ENCODE results near the gene KMO.

KMO gene

DNA sequence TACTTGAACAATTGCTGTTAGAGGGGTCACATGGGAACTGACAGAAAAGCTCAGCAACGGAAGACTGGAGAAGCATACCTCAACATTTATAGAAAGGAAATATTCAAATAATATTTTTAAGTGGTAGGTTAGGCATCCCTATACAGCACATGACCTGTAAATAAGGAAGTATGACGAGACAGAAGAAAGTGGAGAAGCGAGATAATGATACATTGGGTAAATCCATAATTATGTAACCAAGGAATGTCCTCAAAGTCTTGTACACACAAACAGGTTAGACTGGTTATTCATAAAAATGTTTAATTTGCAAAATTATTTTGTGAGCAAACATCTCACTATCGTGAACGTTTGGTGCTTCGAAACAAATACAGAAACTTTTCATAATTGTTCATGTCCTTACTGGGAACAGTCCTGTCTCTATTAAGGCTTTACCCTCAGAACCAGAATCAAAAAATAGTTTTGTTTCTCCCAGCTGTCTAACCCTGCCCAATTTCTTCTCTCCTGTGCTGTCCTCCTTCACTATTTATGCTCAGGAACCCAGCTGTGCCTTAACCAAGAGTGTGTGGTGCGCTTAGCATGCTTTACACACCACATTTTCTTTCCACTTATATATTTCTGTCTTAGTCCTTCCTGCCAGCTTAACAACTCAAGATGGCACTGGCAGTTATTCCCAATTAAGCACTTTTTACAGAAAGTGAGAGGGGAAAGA lies 10.2 kb downstream of the KMO start:
- DNase-seq (ENCODE audit: low read depth) = no peak

DNA sequence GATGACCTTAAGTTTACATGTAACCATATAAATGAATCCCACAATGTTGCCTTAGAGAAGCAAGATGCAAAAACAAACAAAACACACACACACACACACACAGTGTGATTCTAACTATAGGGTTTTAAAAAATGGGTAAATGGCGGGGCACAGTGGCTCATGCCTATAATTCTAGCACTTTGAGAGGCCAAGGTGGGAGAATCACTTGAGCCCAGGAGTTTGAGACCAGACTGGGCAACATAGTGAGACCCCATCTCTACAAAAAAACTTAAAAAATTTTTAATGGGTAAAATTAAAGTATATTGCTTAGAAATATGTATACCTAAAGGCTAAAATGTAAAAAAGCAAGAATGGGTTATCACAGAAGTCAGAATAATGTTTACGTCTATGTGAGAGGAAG lies 15.8 kb downstream of the KMO start:
- no peak for DNase-seq (ENCODE audit: low read depth)

DNA sequence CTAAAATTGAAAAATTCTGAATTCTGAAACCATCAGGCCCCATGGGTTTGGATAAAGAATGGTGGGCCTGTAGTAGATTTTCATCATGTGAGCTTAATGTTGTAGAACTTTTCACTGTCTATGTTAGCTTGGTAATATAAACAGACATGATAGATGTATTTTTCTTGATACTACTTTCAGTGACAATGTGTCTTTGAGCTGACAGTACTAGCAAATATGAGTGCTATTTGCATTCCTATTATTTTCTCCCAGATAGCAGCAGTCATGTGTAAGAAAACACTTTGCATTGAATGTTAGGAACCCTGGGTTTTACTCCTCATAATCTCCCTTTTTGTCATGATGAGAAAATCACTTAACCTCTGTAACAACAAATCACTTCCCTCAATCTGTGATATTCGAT lies 18.1 kb downstream of the KMO start:
- no peak for DNase-seq (ENCODE audit: low read depth)

DNA sequence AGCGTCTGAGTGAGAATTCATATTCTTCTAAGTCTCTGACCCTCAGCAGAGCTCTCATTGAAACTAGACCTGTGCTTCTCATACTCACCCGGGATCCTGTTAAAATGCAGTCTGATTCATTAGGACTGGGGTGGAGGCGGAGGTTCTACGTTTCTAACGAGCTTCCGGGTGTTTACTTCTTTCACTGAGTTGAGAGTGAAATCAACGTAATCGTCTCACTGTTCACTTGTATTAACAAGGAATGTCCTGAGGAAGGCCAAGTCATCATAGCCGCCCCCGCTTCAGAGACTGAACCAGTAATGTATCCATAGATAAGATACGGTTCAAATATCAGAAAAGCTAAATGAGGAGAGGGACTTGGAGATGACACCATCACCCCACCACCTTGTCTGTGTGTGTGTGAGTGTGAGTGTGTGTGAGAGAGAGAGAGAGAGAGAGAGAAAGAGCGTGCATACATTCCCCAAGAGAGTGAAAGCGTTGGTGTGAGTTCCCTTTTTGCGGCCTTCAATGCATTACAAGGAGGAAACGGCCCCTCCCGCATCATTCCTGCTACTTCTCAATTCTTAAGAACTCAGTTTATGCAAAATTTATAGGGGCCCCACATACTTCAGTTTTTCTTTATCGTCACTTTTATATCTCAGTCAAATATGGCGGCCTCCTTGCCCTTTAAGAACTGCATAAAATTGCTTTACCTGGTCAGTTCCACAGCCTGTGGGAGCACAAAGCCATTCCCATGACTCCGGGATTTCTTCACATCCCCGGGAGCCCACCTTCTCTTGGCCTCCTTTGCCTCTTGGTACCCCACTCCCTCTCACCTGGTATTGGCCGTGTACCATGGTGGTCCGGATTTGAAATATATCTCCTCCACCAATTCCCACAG lies 19.8 kb downstream of the KMO start:
- no peak for DNase-seq (ENCODE audit: low read depth)

DNA sequence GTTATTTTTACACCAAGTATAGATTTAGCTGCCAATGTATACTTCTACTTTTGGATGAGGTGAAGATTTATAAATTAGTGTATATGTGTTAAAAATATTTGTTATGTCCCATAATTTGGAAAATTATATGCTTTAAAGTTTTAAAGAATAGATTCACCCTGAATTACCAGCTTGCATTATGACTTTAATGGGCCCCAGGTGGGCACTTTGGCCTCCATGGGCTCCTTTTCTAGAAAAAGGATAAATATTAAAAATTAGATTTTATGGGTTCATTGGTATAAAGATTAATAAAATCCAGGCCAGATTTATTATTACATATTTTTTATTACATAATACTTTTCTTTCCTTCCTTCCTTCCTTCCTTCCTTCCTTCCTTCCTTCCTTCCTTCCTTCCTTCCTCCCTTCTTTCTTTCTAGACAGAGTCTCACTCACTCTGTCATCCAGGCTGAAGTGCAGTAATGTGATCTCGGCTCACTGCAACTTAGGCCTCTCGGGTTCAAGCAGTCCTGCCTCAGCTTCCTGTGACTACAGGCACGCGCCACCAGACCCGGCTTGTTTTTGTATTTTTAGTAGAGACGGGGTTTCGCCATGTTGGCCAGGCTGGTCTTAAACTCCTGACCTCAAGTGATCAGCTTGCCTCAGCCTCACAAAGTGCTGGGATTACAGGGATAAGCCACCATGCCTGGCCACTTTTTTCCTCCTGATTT lies 21.9 kb downstream of the KMO start:
- DNase-seq (ENCODE audit: low read depth) = no peak

DNA sequence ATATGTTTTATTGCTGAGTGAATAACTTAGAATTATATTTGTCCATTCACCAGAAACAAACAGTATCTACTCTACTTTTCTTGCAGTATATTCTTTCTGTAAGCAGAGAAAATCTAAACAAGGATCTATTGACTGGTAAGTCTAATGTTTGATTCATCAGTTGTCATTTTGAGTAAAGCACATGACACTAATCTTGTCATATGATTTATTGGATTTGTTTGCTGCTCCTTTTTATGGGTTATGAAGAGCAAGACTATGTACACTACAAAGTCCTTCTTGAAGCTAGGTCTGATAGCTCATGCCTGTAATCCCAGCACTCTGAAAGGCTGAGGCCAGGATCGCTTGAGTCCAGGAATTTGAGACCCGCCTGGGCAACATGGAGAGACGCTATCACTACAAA lies 23.3 kb downstream of the KMO start:
- no peak for DNase-seq (ENCODE audit: low read depth)

DNA sequence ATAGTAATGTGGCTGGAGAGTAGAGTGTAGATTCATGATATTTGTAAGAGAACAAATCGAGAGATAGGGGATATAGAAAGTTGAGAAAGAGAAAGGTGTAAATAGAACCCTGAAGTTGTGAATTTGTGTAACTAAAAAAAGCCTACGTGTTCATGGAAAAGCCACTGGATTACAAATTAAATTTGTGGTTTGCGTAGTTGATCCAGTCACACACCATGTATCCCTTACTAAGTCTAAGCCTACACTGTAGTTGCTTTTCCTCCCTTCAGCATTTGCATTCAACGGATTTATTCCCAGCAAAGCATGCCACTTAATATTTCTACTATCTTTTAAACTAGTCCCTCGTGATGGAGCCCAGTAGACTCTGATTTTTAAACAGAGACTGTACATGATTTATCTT lies 24.9 kb downstream of the KMO start:
- DNase-seq (ENCODE audit: low read depth) = no peak

DNA sequence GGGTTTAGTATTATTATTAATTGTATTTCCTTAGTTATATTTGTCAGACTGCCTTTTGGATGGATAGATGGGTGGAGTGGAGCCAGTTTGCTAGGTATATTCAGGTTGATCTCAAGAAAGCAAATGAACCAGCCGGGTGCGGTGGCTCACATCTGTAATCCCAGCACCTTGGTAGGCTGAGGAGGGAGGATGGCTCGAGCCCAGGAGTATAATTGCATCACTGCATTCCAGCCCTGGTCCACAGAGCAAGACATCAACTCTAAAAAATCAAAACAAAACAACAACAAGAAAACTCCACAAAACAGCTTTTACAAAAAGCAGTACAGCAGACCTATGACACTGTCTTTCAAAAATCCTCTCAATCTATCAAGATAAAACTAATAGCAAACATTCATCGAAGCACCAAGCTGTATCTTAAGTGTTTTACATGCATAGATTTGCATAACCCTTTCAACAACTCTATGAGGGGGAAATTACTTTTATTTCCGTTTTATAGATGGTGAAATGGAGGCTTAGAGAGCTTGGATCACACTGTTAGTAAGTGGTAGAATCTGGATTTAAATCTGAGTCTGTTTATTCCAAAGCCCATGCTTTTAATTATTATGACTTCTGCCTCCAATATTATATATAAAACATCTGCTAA lies 25.5 kb downstream of the KMO start:
- DNase-seq (ENCODE audit: low read depth) = no peak

DNA sequence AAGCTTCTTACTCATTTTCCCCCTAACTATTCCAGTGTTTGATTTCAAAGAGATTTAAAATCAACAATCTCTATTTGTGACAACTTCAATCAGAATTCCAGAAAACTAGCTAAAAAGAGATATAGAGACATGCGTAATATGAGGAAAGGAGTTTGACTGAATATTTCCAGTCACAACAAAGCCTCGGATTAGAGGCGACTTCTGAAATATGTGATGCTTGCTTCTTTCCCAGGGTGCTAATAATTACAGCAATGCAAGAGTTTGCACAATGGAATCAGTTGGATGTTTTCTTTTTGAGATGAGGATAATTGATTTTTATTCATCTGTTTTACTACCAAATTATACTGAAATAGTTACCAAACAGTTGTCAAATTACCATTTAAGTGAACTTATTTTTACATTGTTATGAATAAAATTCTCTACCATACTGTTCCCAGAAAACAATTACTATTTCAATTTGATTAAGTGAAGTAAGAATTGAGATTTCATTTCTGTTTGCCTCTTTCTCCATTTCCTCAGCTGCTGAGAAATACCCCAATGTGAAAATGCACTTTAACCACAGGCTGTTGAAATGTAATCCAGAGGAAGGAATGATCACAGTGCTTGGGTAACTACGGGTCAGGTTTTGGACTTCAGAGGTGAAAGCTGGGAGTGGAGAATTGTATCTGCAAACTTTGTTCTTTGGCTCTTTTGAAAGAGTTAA lies 28.1 kb downstream of the KMO start:
- no peak for DNase-seq (ENCODE audit: low read depth)

DNA sequence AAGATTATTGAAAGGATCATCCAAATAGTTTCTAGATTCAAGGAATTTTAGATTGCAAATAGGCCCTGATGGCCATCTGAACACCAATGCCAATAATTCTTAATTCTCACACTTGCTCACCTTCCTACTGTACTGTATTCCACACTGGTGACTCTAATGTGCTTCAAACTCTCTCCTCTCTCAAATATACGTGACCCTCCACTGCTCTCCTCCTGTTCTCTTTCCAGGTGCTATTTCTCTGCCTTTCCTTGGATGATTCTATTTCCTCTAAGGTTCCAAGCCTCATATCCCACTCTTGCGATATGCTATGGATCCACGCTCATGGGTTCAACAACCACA lies 28.6 kb downstream of the KMO start:
- DNase-seq (ENCODE audit: low read depth) = no peak

DNA sequence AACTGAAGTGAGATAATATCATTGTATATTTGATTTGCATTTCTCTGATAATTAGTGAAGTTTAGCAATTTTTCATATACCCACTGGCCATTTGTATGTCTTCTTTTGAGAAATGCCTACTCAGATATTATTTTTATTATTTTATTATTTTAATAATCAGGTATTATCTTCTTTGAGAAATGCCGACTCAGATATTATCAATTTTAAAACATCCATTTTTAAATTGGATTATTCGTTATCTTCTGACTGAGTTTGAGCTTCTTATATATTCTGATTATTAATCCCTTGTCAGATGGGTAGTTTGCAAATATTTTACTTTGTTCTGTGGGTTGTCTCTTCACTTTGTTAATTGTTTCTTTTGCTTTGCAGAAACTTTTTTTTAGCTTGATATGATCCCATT lies 37.7 kb downstream of the KMO start:
- no peak for DNase-seq (ENCODE audit: low read depth)

DNA sequence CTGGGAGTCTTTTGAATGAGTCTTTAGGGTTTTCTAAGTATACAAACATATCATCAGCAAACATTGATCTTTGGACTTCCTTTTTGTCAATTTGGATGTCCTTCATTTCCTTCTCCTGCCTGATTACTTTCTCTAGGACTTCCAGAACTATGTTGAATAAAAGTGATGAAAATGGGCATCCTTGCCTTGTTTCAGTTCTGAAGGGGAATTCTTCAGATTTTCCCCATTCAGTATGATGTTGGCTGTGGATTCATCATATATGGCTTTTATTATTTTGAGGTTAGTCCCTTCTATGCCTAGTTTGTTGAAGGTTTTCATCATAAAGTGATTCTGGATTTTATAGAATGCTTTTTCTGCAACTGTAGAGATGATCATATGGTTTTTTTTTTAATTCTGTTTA lies 42.0 kb downstream of the KMO start:
- no peak for DNase-seq (ENCODE audit: low read depth)

DNA sequence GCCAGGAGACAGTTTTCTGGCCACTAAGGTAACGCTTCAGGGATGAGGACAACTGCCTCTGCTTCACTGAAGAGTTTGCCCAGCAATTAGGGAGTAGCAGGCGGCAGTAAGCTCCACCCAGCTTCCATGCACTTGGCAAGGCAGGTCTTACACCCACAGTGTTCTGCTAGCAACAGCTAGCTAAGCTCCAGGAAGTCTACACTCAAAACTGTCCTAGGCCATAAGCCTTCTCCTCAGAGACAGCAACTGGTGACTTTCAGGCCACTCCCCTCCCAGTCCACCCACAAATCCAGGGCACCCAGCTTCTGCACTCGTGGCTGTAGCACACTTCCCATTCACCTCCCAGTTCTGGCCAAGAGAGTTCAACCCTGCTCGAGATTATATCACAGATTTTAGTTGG lies 47.3 kb downstream of the KMO start:
- DNase-seq (ENCODE audit: low read depth) = no peak

DNA sequence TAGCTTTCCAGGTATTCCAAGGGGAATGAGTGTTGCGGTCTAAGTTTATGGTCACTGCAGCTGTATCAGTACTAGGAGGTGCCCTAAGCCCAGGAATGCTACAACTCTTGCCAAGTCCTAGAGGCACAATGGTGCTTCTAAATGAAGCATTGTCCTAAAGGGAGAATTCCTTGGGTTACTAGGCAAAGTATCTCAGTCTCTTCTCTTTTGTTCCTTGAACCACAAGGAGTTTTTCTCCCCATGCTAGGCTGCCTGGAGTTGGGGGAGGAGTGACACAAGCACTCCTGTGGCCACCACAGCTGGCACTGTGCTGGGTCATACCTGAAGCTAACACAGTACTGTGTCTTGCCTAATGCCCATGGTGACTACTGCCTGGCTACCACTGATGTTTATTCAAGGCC lies 50.7 kb downstream of the KMO start:
- DNase-seq (ENCODE audit: low read depth) = no peak

DNA sequence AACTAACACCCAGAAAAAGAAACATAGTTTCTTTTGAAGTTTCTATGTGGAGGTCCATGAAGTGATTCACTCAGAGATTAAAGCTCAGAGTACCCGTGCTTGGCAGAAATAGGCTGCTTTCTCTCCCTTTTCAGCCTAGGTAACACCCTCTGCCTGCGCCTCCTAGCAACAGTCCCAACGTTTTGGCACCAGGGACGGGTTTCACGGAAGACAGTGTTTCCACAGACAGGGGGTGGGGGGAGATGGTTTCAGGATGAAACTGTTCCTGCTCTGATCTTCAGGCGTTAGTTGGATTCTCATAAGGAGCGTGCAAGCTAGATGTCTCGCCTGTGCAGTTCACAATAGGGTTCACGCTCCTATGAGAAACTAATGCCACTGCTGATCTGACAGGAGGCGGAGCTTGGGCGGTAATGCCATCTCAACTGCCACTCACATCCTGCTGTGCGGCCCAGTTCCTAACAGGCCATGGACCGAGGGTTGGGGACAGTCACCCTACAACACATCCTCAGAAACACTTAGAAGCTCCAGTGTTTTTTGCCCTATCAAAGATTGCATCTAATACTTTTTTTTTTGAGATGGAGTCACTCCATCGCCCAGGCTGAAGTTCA lies 54.8 kb downstream of the KMO start:
- DNase-seq (ENCODE audit: low read depth) = no peak

DNA sequence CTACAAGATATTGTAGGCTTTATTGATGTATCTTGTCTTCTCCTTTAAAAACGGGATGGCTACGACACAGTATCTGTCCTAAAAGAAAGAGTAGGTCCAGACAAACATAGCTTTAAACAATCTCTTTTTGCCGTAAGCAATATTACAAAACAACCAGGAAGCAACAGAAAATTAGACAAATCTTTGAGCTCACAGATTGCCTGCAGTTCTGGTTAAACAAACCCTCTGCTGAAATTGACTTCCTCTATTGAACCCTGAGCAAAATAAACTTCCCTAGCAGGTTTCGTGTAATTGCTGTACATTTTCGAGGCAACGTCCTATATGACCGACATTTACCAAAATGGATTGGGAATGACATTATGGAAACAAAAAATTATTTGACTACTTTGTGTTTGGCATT lies 57.3 kb downstream of the KMO start:
- DNase-seq (ENCODE audit: low read depth) = no peak

DNA sequence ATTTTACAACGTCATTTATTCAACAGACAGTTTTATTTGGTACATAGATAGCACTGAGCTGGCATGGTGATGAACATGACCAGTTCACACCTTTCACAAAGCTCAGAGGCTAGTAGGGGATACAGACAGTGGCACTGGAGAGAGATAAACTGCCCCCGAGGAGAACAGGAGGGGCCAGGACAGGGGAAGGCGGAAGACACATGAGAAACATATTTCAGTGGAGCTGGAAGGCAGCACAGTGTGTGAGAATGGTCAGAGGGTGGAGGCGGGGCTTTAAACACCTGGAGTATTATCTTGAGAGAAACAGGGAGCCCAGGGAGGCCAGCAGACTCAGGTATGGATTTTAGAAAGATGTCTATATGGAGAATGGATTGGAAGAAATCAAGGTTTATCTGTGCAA lies 58.5 kb downstream of the KMO start:
- no peak for DNase-seq (ENCODE audit: low read depth)

DNA sequence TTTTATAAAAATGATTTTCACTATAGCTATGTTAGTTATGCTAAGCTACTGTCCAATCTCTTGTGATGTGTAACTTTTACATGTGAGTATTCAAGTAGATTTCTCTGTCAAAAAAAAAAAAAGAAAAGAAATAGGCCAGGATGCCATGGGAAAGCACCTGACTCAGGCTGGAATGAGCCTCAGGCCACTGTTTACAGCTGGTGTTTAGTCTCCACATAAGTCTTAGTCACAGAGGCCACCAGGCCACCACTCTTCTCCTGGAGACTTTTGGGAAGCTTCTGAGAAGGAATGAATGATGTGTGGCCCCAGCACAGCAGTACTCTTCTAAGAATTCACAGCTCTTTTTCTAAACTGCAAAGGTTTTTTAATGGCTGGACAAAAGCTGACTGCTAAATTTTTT lies 59.1 kb downstream of the KMO start:
- no peak for DNase-seq (ENCODE audit: low read depth)

DNA sequence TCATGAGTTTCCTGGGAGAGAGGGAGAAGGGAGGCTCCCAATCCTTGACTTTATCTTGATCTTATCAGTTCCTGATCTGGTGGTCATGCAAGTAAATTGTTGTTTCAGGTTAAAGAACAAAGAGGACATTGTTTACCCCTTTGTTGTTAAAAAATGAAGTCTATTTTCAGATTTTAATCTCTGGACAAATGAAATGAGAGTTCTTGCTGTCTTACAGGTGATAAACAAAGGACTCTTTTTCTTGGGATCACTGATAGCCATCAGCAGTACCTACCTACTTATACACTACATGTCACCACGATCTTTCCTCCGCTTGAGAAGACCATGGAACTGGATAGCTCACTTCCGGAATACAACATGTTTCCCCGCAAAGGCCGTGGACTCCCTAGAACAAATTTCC lies 59.6 kb downstream of the KMO start:
- no peak for DNase-seq (ENCODE audit: low read depth)

DNA sequence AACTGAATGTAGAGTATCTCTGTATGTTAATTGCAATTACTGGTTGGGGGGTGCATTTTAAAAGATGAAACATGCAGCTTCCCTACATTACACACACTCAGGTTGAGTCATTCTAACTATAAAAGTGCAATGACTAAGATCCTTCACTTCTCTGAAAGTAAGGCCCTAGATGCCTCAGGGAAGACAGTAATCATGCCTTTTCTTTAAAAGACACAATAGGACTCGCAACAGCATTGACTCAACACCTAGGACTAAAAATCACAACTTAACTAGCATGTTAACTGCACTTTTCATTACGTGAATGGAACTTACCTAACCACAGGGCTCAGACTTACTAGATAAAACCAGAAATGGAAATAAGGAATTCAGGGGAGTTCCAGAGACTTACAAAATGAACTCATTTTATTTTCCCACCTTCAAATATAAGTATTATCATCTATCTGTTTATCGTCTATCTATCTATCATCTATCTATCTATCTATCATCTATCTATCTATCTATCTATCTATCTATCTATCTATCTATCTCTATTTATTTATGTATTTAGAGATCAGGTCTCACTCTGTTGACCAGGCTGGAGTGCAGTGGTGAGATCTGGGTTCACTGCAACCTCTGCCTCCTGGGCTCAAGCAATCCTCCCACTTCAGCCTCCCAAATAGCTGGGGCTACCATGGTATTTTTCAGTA lies 60.2 kb downstream of the KMO start:
- no peak for DNase-seq (ENCODE audit: low read depth)

DNA sequence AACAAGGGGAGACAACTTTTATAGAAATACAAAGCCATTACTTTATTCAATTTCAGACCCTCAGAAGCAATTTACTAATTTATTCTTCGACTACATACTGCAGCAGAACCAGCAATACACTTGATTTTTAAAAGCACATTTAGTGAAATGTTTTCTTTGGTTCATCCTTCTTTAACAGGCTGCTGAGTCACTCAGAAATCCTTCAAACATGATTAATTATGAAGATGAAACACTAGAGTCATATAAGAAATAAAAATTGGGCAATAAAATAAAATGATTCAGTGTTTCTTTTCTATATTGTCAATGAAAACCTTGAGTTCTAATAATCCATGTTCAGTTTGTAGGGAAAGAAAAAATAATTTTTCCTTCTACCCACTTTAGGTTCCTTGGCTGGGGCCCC lies 61.0 kb downstream of the KMO start:
- peak; percentile 57 for DNase-seq (ENCODE audit: low read depth)
